ENCODE data around the gene ENTR1. TPM values are rescaled to one million over a fixed set of nuclear protein-coding genes. Genes with fewer than 3 reads are reported as not detected.

Gene ENTR1
- total RNA-seq, 4 donors from 2014 or later = 19.5 to 44.0 (median 21.2) TPM

- no peak overlapping the region for H3K4me3 ChIP-seq
- H3K4me1 ChIP-seq = no peaks in the 10 kb centered on the region
- intact Hi-C loops (cut with DNase I; ENCODE audit: low total_unique reads) = no loop called here
- H3K27me3 ChIP-seq = no peaks in the 10 kb centered on the region
- H3K27ac ChIP-seq = no peak overlapping the region
- no peak for TF ChIP-seq CTCF (IDR thresholded peaks at IDR 0.05)
- no peak for TF ChIP-seq POLR2A (IDR thresholded peaks at IDR 0.05)
- no peaks in the 10 kb centered on the region for H3K36me3 ChIP-seq
- no peak for DNase-seq
- no peaks in the 10 kb centered on the region for H3K9me3 ChIP-seq
Observed at GRCh38 chr9:136377341-136378169, 32.9 kb downstream of the ENTR1 start.

- no peak overlapping the region for H3K4me3 ChIP-seq
- H3K27me3 ChIP-seq = no peaks in the 10 kb centered on the region
- no peaks in the 10 kb centered on the region for H3K4me1 ChIP-seq
- H3K9me3 ChIP-seq = no peaks in the 10 kb centered on the region
- intact Hi-C loops (cut with DNase I; ENCODE audit: low total_unique reads) = no loop called here
- H3K36me3 ChIP-seq = no peaks in the 10 kb centered on the region
- H3K27ac ChIP-seq = no peak overlapping the region
- no peak for TF ChIP-seq POLR2A (IDR thresholded peaks at IDR 0.05)
- no peak for TF ChIP-seq CTCF (IDR thresholded peaks at IDR 0.05)
- no peak for DNase-seq
Observed at GRCh38 chr9:136376457-136376856, 34.0 kb downstream of the ENTR1 start.

DNA sequence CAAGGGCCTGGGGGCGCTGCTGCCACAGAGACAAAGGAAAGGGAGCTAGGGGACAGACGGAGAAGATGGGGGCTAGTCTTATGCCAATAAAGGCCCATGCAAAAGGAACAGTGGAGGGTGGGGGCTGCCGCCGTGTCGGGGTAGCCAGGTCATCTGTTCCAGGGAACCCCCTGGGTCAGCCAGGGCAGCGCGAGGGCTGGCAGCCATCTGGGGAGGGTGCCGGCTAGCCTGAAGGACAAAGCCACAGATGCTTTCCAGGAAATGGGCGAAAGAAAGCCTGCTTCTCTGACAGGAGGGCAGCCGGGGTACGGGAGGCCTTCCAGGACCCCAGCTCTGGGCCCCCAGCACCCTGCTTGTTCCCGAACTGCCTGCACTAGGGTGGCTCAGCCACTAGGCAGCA, 35.3 kb downstream of the ENTR1 start:
- H3K4me3 ChIP-seq = no peak overlapping the region
- DNase-seq = no peak
- H3K9me3 ChIP-seq = no peaks in the 10 kb centered on the region
- H3K27ac ChIP-seq = no peak overlapping the region
- H3K27me3 ChIP-seq = no peaks in the 10 kb centered on the region
- no peaks in the 10 kb centered on the region for H3K36me3 ChIP-seq
- intact Hi-C loops (cut with DNase I; ENCODE audit: low total_unique reads) = no loop called here
- no peaks in the 10 kb centered on the region for H3K4me1 ChIP-seq
- TF ChIP-seq POLR2A (IDR thresholded peaks at IDR 0.05) (no peak), CTCF (IDR thresholded peaks at IDR 0.05) (no peak)

GRCh38 chr9:136374183-136374575, 36.2 kb downstream of the ENTR1 start:
- DNase-seq = no peak
- no peaks in the 10 kb centered on the region for H3K4me1 ChIP-seq

More at GRCh38 chr9:136374183-136374575, 36.2 kb downstream of the ENTR1 start:
- Histone ChIP-seq H3K4me3 (no peak overlapping the region), H3K27ac (no peak overlapping the region), H3K27me3 (no peaks in the 10 kb centered on the region), H3K9me3 (no peaks in the 10 kb centered on the region), H3K36me3 (no peaks in the 10 kb centered on the region)
- no peak for TF ChIP-seq POLR2A (IDR thresholded peaks at IDR 0.05)
- no peak for TF ChIP-seq CTCF (IDR thresholded peaks at IDR 0.05)
- intact Hi-C loops (cut with DNase I; ENCODE audit: low total_unique reads) = no loop called here

Data from uterus (tissue), 4 donors.